Measurements from ENCODE around the gene SLC22A5.

GRCh38 chr5:132375957-132376356, 6.4 kb downstream of the SLC22A5 start:
- TF ChIP-seq, protein P1, sequence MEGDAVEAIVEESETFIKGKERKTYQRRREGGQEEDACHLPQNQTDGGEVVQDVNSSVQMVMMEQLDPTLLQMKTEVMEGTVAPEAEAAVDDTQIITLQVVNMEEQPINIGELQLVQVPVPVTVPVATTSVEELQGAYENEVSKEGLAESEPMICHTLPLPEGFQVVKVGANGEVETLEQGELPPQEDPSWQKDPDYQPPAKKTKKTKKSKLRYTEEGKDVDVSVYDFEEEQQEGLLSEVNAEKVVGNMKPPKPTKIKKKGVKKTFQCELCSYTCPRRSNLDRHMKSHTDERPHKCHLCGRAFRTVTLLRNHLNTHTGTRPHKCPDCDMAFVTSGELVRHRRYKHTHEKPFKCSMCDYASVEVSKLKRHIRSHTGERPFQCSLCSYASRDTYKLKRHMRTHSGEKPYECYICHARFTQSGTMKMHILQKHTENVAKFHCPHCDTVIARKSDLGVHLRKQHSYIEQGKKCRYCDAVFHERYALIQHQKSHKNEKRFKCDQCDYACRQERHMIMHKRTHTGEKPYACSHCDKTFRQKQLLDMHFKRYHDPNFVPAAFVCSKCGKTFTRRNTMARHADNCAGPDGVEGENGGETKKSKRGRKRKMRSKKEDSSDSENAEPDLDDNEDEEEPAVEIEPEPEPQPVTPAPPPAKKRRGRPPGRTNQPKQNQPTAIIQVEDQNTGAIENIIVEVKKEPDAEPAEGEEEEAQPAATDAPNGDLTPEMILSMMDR (IDR thresholded peaks at IDR 0.05): no peak
- no peak for TF ChIP-seq EZH2 (IDR thresholded peaks at IDR 0.05; ENCODE audit: borderline replicate concordance, insufficient read depth, low read depth, low read length, poor library complexity, severe bottlenecking)
